SU-DHL-6 (cell line): ENCODE measurements around the gene ARFGAP1.

Experiments
- H2AFZ ChIP-seq: fragments of 200-600 bp; sonication (generic); 2 replicates; pipeline ENCODE4 v1.6.1; 2014; ENCODE audit warnings: low read depth, mild to moderate bottlenecking, moderate library complexity, mixed read lengths, antibody characterized with exemption, low read length; ENCODE audit not compliant: severe bottlenecking
- H3F3A ChIP-seq: fragments of 200-600 bp; shearing (Covaris generic); 2 replicates; pipeline ENCODE4 v1.6.0; 2016; ENCODE audit warnings: antibody characterized with exemption, mild to moderate bottlenecking; ENCODE audit not compliant: insufficient read depth
- H3K27ac ChIP-seq: fragments of 200-600 bp; sonication (generic); 2 replicates; pipeline ENCODE4 v1.5.1; 2016; ENCODE audit warnings: low read depth, mild to moderate bottlenecking, low read length, moderate library complexity, mixed read lengths
- H3K27me3 ChIP-seq: fragments of 200-600 bp; sonication (generic), shearing (Covaris generic); 2 replicates; pipeline ENCODE4 v1.6.0; 2014; ENCODE audit warnings: mild to moderate bottlenecking, low read length
- H3K36me3 ChIP-seq: fragments of 200-600 bp; sonication (generic); 2 replicates; pipeline ENCODE4 v1.6.1; 2014; ENCODE audit warnings: mild to moderate bottlenecking, low read length, mixed read lengths
- H3K4me2 ChIP-seq: fragments of 300-600, 200-600 bp; shearing (Covaris generic), sonication (generic); 2 replicates; pipeline ENCODE4 v1.6.0; 2014; ENCODE audit warnings: low read length, low read depth, mild to moderate bottlenecking; ENCODE audit not compliant: poor library complexity, severe bottlenecking
- H3K4me3 ChIP-seq: fragments of 200-600 bp; sonication (generic); 2 replicates; pipeline ENCODE4 v1.5.1; 2014; ENCODE audit warnings: antibody characterized with exemption, low read length, mild to moderate bottlenecking, mixed read lengths; ENCODE audit not compliant: insufficient read depth, poor library complexity, severe bottlenecking
- H3K79me2 ChIP-seq: fragments of 200-600 bp; sonication (generic); 2 replicates; pipeline ENCODE4 v1.6.1; 2014; ENCODE audit warnings: mild to moderate bottlenecking, low read length, moderate library complexity; ENCODE audit not compliant: insufficient read depth
- H3K9ac ChIP-seq: fragments of 200-600 bp; sonication (generic); 2 replicates; pipeline ENCODE4 v1.7.0; 2014; ENCODE audit warnings: mild to moderate bottlenecking, low read length
- H3K9me2 ChIP-seq: fragments of 200-600 bp; sonication (generic); replicated peaks from 2 replicates; pipeline ENCODE4 v1.6.1; 2014; ENCODE audit warnings: low read length; ENCODE audit not compliant: insufficient read depth
- H3K9me3 ChIP-seq: fragments of 200-600 bp; sonication (generic); 2 replicates; pipeline ENCODE4 v1.6.1; 2014; ENCODE audit warnings: low read length, mixed read lengths; ENCODE audit not compliant: insufficient read depth
- H4K20me1 ChIP-seq: fragments of 200-600 bp; sonication (generic); 2 replicates; pipeline ENCODE4 v1.6.1; 2014; ENCODE audit warnings: low read depth, mild to moderate bottlenecking, antibody characterized with exemption, low read length, moderate library complexity, mixed read lengths
- CTCF ChIP-seq: fragments of 200-600 bp; sonication (generic); IDR thresholded peaks from one replicate; pipeline ENCODE4 v1.5.1; 2017; ENCODE audit warnings: antibody characterized with exemption, mild to moderate bottlenecking, low read length, moderate library complexity; ENCODE audit not compliant: insufficient read depth, poor library complexity, severe bottlenecking
- EZH2phosphoT487 ChIP-seq: fragments of 200-600 bp; sonication (generic), shearing (Covaris generic); conservative IDR thresholded peaks from 2 replicates; pipeline ENCODE4 v1.6.1; 2018; ENCODE audit warnings: mild to moderate bottlenecking, antibody characterized with exemption, low read length, moderate library complexity, mixed read lengths

Gene ARFGAP1

GRCh38 chr20:63238514-63239125 is 34.0 kb upstream of the ARFGAP1 start:
- H3K9me3 ChIP-seq, result no peaks in the 10 kb centered on the region
- no peaks in the 10 kb centered on the region for H4K20me1 ChIP-seq
- no peak overlapping the region for H3K27ac ChIP-seq
- no peaks in the 10 kb centered on the region for H3K9me2 ChIP-seq
- H3K36me3 ChIP-seq, result no peaks in the 10 kb centered on the region
- no peak overlapping the region for H2AFZ ChIP-seq
- no peaks in the 10 kb centered on the region for H3K79me2 ChIP-seq
- no peaks in the 10 kb centered on the region for H3F3A ChIP-seq
- TF ChIP-seq CTCF (no peak), EZH2phosphoT487 (no peak)
- H3K9ac ChIP-seq, result no peak overlapping the region
- no peak overlapping the region for H3K4me3 ChIP-seq
- no peak overlapping the region for H3K4me2 ChIP-seq
- no peaks in the 10 kb centered on the region for H3K27me3 ChIP-seq

GRCh38 chr20:63239431-63239830 is 33.2 kb upstream of the ARFGAP1 start:
- Histone ChIP-seq H3K36me3 (no peaks in the 10 kb centered on the region), H3K79me2 (no peaks in the 10 kb centered on the region), H3F3A (no peaks in the 10 kb centered on the region), H3K9me3 (no peaks in the 10 kb centered on the region), H4K20me1 (no peaks in the 10 kb centered on the region), H3K9me2 (no peaks in the 10 kb centered on the region), H3K27me3 (no peaks in the 10 kb centered on the region), H3K4me2 (no peak overlapping the region), H2AFZ (no peak overlapping the region), H3K4me3 (no peak overlapping the region), H3K9ac (no peak overlapping the region), H3K27ac (no peak overlapping the region)
- TF ChIP-seq EZH2phosphoT487 (no peak), CTCF (no peak)

- H3K27me3 ChIP-seq, result no peaks in the 10 kb centered on the region
These were observed 32.6 kb upstream of the ARFGAP1 start for GRCh38 chr20:63240004-63240403.

More at GRCh38 chr20:63240004-63240403, 32.6 kb upstream of the ARFGAP1 start:
- Histone ChIP-seq H3K9me2 (no peaks in the 10 kb centered on the region), H3K4me2 (no peak overlapping the region), H2AFZ (no peak overlapping the region), H3F3A (no peaks in the 10 kb centered on the region), H4K20me1 (no peaks in the 10 kb centered on the region), H3K79me2 (no peaks in the 10 kb centered on the region), H3K9me3 (no peaks in the 10 kb centered on the region), H3K27ac (no peak overlapping the region), H3K4me3 (no peak overlapping the region), H3K9ac (no peak overlapping the region), H3K36me3 (no peaks in the 10 kb centered on the region)
- TF ChIP-seq CTCF (no peak), EZH2phosphoT487 (no peak)
